Fibroblast of skin of scalp (primary cell): ENCODE data around the gene SMURF1.

Source experiments
- DNase-seq: peaks from one replicate; pipeline ENCODE4 v3.0.0-alpha.2; 2013

The SMURF1 gene

DNA sequence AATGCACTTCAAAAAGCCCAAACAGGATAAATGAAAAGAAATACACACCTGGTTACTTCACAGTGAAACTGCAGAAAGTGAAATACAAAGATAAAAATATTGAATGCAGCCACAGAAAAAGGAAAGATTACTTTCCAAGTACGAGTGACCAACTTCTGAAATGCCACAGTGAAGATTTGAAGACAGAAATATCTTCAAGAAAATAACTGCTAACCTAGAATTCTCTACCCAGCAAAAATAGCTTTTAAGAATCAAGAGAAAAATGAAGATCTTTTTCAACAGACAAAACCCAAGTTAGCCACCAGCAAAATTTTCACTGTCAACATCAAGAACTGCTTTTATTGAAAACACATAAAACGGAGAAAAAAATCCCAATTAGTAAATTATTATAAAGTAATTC lies 46.2 kb downstream of the SMURF1 start:
- DNase-seq = no peak

DNA sequence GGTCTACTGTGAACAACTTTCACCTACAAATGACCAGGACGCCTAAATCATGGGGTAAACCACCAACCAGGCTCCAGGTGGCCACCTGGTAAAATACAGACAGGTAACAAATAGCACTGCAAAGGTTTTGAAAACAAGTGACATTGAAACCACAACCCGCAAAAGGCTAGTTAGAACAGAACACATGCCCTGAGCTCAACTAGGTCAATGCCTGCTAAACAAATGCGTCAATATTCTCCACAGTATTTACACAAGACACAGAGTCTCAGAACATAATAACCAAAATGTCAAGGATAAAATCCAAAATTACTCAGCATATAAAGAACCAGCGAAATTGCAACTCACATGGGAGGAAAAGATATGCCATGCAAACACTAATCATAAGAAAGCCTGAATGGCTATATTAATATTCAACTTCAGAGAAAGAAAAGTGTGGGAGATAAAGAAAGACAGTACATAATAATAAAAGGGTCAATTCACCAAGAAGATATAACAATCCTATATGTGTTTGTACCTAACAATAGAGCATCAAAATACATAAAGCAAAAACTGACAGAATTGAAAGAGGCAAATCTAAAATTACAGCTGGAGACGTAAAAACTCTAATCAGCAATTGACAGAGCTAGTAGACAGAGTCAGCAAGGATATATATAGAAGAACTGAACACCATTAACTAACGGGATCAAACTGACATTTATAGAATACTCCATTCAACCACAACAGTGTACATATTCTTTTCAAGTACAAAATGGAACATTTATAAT lies 47.6 kb downstream of the SMURF1 start:
- no peak for DNase-seq

DNA sequence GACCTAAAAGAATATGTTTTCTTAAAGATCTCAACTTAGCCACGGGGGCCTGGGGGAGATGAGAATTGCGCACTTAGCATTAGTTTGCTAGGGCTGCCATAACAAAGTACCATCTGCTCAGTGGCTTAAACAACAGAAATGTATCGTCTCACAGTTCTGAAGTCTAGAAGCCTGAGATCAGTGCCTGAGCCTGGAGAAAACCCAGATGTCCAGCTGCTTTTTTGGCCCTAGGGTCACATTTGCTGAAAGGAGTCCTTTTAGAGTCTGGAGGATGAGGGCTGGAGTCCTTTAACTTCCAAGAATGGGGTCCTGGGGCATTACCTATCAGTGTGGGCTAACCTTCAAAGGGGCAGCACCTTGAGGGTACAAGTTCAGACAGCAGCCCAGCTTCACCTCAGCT lies 48.2 kb downstream of the SMURF1 start:
- DNase-seq = no peak

DNA sequence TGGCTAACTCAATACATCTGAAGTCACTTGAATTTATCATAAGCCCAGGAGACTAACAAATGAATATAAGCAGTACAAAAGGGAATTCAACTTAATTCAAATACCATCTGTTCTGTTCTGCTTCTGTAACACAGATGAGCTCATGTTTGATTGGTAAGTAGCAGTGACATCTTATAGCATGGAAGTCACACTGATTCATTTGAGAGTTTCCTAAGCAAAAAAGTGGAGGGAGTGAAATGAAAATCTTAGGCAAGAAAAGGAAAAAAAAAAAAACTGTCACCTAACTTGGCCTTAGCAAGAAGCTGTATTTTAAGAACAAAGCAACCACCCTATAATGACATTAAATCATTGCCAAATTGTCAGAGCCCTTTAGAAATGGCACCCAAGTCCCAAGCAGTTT lies 49.5 kb downstream of the SMURF1 start:
- no peak for DNase-seq

DNA sequence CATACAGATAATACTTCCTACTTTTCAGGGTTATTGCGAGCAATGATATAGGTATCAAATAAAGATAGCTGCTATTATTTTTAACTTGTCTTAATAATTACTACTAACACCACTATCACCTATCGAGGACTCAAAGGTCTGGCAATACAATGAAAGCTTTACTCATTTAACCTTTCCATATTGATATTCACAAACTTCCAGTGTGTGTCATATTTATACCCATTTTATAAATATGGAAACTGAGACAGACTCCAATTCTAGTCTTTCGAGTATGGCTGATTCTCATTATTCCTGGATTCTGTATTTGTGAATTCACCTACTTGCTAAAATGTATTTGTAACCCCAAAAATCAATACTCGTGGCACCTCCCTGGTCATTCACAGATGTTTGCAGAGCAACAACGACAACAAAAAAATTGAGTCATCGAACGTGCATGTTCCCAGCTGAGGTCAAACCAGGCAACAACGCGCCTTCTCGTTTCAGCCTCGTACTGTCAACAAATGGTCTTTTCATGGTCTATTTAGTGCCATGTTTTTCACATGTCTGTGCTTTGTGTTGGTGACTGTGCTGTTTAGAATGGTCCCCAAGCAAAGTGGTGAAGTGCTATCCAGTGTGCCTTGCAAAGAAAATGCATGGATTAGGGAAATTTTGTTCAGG lies 51.7 kb downstream of the SMURF1 start:
- no peak for DNase-seq

DNA sequence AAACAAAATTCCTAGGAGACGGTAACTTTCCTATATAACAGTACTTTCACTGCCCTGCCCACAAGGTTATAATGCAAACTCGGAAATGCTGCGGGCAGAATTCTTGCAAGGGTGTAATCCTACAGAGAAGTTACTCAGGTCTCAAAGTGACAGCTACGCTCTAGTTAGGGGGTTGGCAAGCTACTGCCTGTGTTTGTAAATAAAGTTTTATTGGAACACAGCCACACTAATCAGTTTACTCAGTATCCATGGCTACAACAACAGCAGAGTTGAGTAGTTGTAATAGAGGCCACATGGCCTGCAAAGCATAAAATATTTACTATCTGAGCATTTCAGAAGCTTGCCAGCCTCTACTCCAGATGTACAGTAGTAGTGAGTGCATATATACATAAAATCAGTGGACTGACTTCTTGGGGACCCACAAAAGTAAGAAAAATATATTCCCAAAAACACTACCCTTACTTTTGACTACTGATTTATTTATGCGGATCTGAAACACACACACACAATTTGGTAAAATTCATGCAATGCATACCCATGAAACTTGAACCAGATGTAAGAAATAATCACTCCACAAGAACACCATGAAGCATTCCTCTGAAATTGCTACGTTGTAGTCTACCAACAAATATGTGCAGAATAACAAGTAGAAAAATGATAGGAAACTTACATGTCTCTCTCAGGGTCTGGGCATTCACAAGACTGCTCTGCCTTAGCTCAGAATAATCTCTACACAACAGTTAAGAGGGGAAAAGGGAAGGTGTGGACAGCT lies 53.0 kb downstream of the SMURF1 start:
- DNase-seq = peak; percentile 80

DNA sequence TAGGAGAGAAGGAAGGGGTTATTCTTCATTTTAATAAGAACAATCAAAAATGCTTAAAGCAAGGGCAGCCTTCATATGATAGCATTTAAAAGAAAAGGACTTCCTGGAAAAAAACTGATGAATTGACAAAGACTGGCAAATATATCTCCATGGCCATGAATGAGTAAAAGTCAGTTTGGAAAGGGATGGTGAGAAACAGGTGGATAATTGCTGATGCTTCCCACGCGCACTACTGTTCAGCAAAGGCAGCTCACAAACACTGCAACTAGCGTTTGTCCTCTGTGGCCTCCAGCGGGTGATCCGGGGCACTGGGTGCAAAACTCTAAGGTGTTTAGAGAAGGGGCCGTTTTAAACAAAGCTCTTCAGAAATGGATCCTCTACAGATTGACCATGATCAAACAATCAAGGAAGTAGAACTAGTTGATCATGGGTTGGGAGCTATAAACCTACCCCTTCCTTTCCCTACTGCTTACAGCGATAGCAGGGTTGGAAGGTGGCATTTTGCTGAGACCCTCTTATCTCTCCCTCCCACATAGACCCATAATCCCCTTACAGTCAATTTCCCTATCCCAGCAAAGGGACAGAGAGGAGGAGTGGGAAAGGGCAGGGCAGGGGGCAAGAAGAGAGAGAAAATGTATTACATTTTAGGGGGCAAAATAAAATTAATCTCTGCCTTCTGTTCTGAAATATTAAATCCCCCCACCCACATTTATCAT lies 53.8 kb downstream of the SMURF1 start:
- no peak for DNase-seq

DNA sequence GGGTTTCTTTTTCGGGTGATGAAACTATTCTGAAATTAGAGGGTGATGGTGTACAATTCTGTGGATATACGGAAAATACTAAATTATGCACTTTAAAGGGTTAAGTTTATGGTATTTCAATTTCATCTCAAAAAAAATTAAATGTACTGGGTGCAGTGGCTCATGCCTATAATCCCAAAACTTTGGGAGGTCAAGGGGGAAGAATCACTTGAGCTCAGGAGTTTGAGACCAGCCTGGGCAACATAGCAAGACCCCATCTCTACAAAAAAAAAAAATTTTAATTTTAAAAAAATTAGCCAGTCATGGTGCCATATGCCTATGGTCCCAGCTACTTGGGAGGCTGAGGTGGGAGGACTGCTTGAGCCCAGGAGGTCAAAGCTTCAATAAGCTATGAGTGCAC lies 57.0 kb downstream of the SMURF1 start:
- no peak for DNase-seq

DNA sequence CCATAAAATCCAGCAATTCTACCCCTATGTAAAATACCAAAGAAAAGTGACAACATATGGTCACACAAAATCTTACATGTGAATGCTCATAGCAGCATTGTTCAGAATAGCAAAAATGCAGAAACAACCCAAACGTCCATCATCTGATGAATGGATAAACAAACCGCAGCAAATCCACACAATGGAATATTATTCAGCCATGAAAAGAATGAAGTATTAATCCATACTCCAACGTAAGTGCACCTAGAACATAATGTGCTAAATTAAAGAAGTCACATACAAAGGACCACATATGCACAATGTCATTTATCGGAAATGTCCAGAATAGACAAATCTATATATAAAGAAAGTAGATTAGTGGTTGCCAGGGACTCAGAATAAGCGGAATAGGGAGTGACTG lies 57.4 kb downstream of the SMURF1 start:
- DNase-seq = no peak

DNA sequence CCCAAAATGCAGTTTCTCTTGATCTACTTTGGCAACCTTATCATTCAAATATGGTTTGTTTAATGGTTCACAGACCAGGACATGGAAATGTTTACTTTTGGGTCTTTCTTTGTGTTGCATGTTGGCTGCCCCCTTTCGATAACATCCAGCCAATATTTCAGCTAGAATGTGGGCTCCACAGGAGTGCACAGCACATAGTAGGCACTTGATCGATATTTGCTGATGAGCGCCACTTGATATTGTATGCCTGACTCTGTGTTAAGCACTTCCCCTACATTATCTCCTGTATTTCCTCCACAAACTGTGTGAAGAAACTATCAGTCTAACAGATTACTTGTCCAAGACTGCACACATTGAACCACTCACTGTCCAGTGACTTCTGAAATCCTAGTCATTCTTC lies 60.2 kb downstream of the SMURF1 start:
- DNase-seq = no peak

DNA sequence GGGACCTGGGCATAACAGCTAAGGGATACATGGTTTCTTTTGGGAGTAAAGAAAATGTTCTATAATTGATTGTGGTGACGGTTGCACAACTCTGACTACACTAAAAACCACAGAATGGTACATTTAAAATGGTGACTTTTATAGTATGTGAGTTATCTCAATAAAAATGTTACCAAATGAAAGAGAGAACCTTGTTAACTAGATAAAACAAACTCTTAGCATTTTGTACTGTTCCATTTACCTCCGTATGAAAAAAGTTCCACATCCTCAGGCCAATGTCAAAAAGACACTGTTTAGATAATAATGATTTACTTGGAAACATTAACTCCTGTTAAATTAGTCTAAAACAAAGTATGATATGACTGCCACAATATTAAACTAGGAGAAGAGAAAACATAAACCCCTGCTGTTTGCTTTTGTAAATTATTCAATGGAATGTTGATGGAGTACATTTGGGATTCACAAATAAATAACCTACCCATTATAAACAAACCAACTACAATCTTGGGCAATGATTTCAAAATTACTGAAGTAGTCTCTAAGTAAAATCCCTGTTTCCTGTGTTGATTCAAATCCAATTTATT lies 60.7 kb downstream of the SMURF1 start:
- peak; percentile 41 for DNase-seq

DNA sequence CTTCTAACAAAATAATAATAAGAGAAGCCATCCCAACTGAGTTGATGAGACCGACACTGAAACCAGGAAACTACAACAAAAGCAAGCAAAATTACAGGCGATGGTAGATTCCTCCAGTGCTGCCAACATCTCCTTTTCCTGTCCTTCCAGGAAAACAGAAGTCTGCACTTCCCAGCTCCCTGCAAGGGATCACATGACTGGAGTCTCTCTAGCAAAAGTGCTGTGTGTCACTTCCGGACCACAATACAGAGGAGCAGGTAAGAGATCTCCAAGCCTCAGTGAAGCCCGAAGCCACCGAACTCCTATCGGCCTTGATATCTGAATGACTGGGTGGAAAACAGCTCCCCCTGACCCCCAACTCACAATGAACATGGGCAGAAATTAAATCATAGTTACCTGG lies 63.2 kb downstream of the SMURF1 start:
- DNase-seq = no peak

DNA sequence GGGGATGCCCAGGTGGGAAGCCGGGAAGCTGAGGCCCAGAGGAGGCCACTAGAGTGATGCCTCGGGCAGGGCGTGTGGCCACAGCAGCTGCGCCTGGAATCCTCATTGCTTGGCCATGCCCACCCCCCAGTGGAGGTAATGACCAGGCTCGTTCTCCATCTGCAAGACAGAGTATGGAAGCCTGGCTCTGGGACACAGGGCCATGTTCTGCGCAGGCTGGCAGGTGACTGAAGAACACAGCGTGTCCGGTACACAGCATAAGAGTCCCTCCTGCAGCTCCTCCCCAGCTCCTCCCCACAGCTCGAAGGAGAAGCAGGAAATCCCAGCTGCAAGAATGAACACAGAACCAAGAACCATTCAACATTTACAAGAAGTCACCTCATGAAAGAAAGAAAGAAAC lies 64.8 kb downstream of the SMURF1 start:
- no peak for DNase-seq

DNA sequence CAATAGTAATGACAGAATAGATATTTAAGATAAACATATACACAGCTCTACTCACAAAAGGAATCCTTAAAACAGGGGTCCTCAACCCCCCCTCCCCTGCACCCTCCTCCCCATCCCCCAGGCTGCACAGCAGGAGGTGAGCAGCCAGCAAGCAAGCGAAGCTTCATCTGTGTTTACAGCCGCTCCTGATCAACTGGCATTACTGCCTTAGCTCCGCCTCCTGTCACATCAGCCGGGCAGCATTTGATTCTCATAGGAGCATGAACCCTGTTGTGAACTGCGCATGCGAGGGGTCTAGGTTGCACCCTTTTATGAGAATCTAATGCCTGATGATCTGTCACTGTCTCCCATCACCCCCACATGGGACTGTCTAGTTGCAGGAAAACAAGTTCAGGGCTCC lies 65.5 kb downstream of the SMURF1 start:
- no peak for DNase-seq

DNA sequence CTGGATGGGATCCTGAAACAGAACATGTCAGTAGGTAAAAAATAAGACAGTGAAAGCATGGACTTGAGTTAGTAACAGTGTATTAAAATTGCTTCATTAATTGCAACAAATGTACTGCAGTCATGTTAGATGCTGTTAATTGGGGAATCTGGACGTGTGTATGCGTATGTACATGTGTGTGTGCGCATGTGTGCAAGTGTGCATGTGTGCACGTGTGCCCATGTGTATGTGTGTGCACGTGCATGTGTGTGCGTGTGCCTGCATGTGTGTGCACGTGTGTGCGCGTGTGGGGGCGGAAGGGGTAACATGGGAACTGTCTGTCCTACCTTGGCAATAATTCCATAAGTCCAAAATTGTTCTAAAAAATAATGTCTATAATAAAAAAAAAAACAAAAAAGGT lies 67.3 kb downstream of the SMURF1 start:
- DNase-seq = no peak

DNA sequence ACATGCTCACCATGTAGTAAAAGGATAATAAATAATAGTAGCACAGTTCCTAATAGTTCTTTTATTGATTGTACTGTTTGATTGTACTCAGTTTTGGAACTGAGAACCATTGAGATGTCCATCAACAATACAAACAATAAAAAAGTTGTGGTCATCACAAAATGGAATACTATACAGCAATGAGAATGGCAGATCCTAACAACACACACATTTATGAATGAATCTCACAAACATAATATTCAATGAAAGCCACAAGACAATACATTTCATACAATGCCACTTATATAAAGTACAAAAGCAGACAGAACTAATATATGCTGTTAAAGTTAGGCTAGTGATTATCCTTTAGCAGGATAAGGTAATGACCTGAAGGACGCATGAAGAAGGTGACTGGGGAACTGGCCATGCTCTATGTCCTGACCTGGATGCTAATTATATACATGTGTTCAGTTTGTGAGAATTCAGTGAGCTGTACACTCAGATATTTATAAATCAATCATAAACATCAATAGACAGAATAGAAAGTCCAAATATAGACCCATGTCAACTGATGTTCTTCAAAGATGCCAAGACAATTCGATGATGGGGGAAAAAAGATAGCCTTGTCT lies 70.0 kb downstream of the SMURF1 start:
- DNase-seq = no peak

DNA sequence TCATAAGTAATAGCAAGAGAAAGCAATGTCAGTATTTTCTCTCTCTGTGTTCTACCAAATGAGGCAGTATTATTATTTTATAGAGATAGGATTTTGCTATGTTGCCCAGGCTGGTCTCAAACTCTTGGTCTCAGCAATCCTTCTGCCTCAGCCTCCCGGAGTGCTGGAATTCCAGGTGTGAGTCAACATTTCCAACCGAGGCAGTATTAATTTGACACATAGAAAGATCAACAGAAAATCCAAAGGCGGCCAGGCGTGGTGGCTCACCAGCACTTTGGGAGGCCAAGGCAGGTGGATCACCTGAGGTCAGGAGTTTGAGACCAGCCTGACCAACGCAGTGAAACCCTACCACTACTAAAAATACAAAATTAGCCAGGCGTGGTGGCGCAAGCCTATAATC lies 71.8 kb downstream of the SMURF1 start:
- no peak for DNase-seq

DNA sequence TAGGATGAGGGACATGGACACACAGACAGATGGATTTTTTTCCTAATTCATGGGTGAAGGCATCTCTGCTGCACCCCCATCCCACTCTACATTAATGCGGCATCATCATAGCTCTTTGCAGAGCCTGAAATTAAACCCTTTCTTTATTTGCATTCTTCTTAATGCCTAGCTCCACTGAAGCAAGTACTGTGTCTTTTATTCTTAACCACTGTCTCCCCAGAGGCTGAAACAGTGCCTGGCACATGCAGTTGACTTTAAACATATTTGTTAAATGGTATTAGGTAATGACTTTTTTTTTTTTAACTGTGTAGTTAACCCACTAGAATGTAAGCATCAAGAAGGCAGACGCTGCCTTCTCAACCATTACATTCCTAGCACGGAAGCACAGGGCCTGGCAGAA lies 73.5 kb downstream of the SMURF1 start:
- DNase-seq = no peak

DNA sequence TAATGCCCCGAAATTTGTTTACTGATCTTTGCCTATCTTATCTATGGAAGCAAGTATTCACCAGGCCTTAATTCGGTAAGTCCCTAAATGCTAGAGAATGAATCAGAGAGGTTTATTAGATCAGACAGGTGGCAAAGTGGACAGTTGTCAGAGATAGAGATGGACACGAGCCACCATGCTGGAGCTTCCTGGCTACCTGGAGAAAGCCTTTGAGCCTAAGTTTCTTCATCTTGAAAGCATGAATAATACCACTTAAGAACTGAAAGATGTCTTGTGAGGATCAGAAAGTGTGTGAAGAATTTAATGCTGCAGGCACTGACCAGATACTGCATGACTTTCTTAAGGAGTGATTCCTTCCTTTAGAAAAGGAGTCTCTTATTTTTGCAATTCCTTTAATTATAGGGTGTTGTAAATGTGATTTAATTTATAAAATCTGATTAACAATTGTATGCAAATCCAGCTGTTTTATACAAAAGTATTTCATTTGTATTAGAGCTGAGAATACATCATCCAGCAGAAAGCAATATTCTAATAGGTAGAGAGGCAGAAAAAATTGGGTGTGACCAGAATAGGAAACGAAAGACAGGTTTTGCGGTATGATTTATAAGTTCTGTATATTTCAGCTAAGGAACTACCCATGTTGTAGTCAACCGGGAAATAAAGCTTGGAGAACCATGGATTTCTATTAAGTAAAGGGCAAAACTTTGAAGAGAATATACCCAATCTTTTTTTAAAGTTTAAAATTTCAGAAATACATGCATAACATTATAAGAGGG lies 82.7 kb downstream of the SMURF1 start:
- DNase-seq = no peak

DNA sequence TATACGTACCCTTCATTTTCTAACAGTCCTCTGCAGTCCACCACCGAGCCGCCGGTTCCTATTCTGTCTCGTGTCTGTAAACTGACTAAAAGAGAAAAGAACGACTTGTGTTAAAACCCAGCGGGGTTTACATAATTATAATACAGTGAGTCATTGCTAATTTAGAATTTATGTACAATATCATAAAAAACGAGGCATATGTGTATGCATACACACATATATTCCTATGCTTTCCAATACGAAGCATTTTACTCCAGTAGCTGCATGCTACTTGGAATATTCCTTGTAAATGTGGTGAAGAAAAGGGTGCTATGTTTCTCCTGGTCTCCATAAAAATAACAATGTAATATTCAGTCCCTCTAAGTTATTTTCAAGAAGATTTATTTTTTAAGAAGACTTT lies 89.1 kb downstream of the SMURF1 start:
- no peak for DNase-seq

DNA sequence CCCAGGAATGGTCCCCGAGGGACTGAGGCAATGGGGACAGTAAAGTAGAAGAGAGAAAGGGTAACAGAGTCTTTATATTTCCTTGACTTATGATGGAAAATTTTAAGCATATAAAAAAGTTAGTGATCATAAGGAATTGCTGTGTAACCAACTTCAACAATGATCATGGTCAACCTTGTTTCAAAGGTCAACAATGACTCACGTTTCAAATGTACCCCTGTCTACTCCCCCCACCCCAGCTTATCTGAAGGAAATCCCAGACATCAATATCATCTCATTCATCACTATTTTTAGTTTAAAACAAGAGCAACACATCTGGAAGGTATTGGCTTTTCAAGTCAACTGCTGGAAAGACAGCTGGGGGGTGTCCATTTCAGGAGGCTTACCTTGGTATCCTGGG lies 92.9 kb downstream of the SMURF1 start:
- DNase-seq = no peak
